ENCODE data around the gene HOXA6.
A peak's percentile ranks its signal among the peaks of the same experiment; 100 is the strongest.

Gene HOXA6

GRCh38 chr7:27155816-27156507 is 8.4 kb upstream of the HOXA6 start:
- peak overlapping the region; percentile 69 for H3K4me3 ChIP-seq (ENCODE audit: control insufficient read depth, low read depth, low read length)
- no peak for TF ChIP-seq CTCF (conservative IDR thresholded peaks at IDR 0.05; ENCODE audit: control insufficient read depth, insufficient read depth, low read depth, low read length)
- DNase-seq (ENCODE audit: low read depth) = peak; percentile 29

- TF ChIP-seq CTCF (conservative IDR thresholded peaks at IDR 0.05; ENCODE audit: control insufficient read depth, insufficient read depth, low read depth, low read length) = no peak
- peak overlapping the region; percentile 69 for H3K4me3 ChIP-seq (ENCODE audit: control insufficient read depth, low read depth, low read length)
- peak; percentile 59 for DNase-seq (ENCODE audit: low read depth)
These were observed 7.6 kb upstream of the HOXA6 start for GRCh38 chr7:27154901-27155815.

GRCh38 chr7:27154369-27154768 is 6.8 kb upstream of the HOXA6 start:
- TF ChIP-seq CTCF (conservative IDR thresholded peaks at IDR 0.05; ENCODE audit: control insufficient read depth, insufficient read depth, low read depth, low read length) = no peak
- no peak for DNase-seq (ENCODE audit: low read depth)
- no peak overlapping the region for H3K4me3 ChIP-seq (ENCODE audit: control insufficient read depth, low read depth, low read length)

- TF ChIP-seq CTCF (conservative IDR thresholded peaks at IDR 0.05; ENCODE audit: control insufficient read depth, insufficient read depth, low read depth, low read length) = no peak
- H3K4me3 ChIP-seq (ENCODE audit: control insufficient read depth, low read depth, low read length) = no peak overlapping the region
- DNase-seq (ENCODE audit: low read depth) = peak; percentile 43
These were observed 6.0 kb upstream of the HOXA6 start for GRCh38 chr7:27153526-27153925.

- DNase-seq (ENCODE audit: low read depth) = no peak
- peak overlapping the region; percentile 72 for H3K4me3 ChIP-seq (ENCODE audit: control insufficient read depth, low read depth, low read length)
- no peak for TF ChIP-seq CTCF (conservative IDR thresholded peaks at IDR 0.05; ENCODE audit: control insufficient read depth, insufficient read depth, low read depth, low read length)
These were observed 5.4 kb upstream of the HOXA6 start for GRCh38 chr7:27152816-27153442.

- peak; percentile 85 for DNase-seq (ENCODE audit: low read depth)
- no peak for TF ChIP-seq CTCF (conservative IDR thresholded peaks at IDR 0.05; ENCODE audit: control insufficient read depth, insufficient read depth, low read depth, low read length)
- peak within 1 kb of the TSS; percentile 72 for H3K4me3 ChIP-seq (ENCODE audit: control insufficient read depth, low read depth, low read length)
These were observed 4.6 kb upstream of the HOXA6 start, which contains the start of gene HOXA3 for GRCh38 chr7:27151931-27152815. Gene HOXA3, minus strand, starts transcription at chr7:27152583. Its CDS starts 41,943 bp downstream, at chr7:27110640.
